HepG2 (cell line): ENCODE data around the gene CCDC102B.

Source experiments
- ARHGAP35 ChIP-seq: sonication (generic); formaldehyde crosslinking; IDR thresholded peaks from 2 replicates; pipeline ENCODE4 v1.9.0; 2022; ENCODE audit warnings: mild to moderate bottlenecking, inconsistent platforms, moderate library complexity, missing genetic modification reagents, borderline replicate concordance
- ATF3 ChIP-seq: sonication (generic); formaldehyde crosslinking; IDR thresholded peaks from 2 replicates; pipeline ENCODE4 v1.4.0; 2020; ENCODE audit warnings: missing genetic modification reagents
- CTCF ChIP-seq: sonication (generic); formaldehyde crosslinking; IDR thresholded peaks from 2 replicates; pipeline ENCODE4 v1.5.0; 2020; ENCODE audit warnings: mild to moderate bottlenecking, missing genetic modification reagents, moderate library complexity
- SRF ChIP-seq: IDR thresholded peaks from 2 replicates; pipeline ENCODE4 v1.6.1; 2011; ENCODE audit warnings: mild to moderate bottlenecking, low read depth, low read length, moderate library complexity
- STAG1 ChIP-seq: sonication (generic); formaldehyde crosslinking; IDR thresholded peaks from 2 replicates; pipeline ENCODE4 v1.4.0; 2020; ENCODE audit warnings: missing genetic modification reagents
- ZNF263 ChIP-seq: sonication (generic); formaldehyde crosslinking; IDR thresholded peaks from 2 replicates; pipeline ENCODE4 v1.4.0; 2020; ENCODE audit warnings: missing genetic modification reagents
- ZNF350 ChIP-seq: sonication (generic); formaldehyde crosslinking; IDR thresholded peaks from 2 replicates; pipeline ENCODE4 v1.4.0; 2020; ENCODE audit warnings: mild to moderate bottlenecking, low read depth, missing genetic modification reagents, borderline replicate concordance
- TF ChIP-seq, protein P1 (sequence below): sonication (generic); formaldehyde crosslinking; IDR thresholded peaks from 2 replicates; pipeline ENCODE4 v1.4.0; 2020; ENCODE audit warnings: mild to moderate bottlenecking, low read depth, missing genetic modification reagents

- no peak for TF ChIP-seq ARHGAP35 (CRISPR knock-in tag)
- TF ChIP-seq, protein P1, sequence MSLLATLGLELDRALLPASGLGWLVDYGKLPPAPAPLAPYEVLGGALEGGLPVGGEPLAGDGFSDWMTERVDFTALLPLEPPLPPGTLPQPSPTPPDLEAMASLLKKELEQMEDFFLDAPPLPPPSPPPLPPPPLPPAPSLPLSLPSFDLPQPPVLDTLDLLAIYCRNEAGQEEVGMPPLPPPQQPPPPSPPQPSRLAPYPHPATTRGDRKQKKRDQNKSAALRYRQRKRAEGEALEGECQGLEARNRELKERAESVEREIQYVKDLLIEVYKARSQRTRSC (CRISPR knock-in tag): no peak
- no peak for TF ChIP-seq SRF
- TF ChIP-seq CTCF (CRISPR knock-in tag): no peak
- TF ChIP-seq STAG1 (CRISPR knock-in tag): no peak
- no peak for TF ChIP-seq ATF3 (CRISPR knock-in tag)
- TF ChIP-seq ZNF350 (CRISPR knock-in tag): no peak
- no peak for TF ChIP-seq ZNF263 (CRISPR knock-in tag)
Observed at GRCh38 chr18:68992719-68993482, 195.0 kb downstream of the CCDC102B start.
